Liver (tissue), 3 donors: ENCODE results near the gene RB1.

Experiments used
- EGR1 ChIP-seq, 2 donors: IDR thresholded peaks; 2 replicates each; pipeline ENCODE4 v1.6.1; 2016 to 2018; ENCODE audit warnings: antibody characterized with exemption in 2 of 2, low read depth in 2 of 2
- GABPA ChIP-seq, 2 donors: IDR thresholded peaks in 1 of 2; conservative IDR thresholded peaks in 1 of 2; 2 replicates each; pipeline ENCODE4 v1.6.1; 2016; ENCODE audit warnings: antibody characterized with exemption in 2 of 2, mild to moderate bottlenecking in 1 of 2, moderate library complexity in 1 of 2
- JUND ChIP-seq, 2 donors: IDR thresholded peaks; 2 replicates each; pipeline ENCODE4 v1.6.1; 2016; ENCODE audit warnings: antibody characterized with exemption in 2 of 2
- RAD21 ChIP-seq, 2 donors: IDR thresholded peaks; 2 replicates each; pipeline ENCODE4 v1.6.1; 2016; ENCODE audit warnings: antibody characterized with exemption in 2 of 2, mild to moderate bottlenecking in 2 of 2
- YY1 ChIP-seq: IDR thresholded peaks from 2 replicates; pipeline ENCODE4 v1.6.1; 2016; ENCODE audit warnings: antibody characterized with exemption, mild to moderate bottlenecking
- TF ChIP-seq, protein P1 (sequence below): IDR thresholded peaks from 2 replicates; pipeline ENCODE4 v1.6.1; 2016; ENCODE audit warnings: antibody characterized with exemption, mild to moderate bottlenecking
- TF ChIP-seq, protein P2 (sequence below): fragments of 150-350 bp; IDR thresholded peaks from 2 replicates; pipeline ENCODE4 v1.5.1; 2017; ENCODE audit warnings: improper control_type of control experiment, low read depth, low read length; ENCODE audit not compliant: missing input control
- donor health status: healthy.
- donor health status: healthy.

DNA sequence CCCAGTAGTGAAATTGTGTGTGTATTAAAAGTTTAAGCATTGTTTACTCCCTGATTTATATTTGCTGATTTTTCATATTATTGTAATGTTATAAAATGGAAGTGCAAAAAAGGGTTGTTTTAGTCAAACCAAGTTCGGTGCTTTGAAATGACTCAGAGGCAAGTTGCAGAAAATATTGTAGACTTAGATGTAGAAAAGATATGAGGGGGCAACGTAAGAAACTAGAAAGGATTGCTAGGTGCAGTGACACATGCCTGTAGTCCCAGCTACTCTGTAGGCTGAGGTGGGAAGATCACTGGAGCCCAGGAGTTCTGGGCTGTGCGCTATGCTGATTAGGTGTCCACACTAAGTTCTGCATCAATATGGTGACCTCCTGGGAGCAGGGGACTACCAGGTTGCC is 125.5 kb downstream of the RB1 start:
- TF ChIP-seq, protein P1, sequence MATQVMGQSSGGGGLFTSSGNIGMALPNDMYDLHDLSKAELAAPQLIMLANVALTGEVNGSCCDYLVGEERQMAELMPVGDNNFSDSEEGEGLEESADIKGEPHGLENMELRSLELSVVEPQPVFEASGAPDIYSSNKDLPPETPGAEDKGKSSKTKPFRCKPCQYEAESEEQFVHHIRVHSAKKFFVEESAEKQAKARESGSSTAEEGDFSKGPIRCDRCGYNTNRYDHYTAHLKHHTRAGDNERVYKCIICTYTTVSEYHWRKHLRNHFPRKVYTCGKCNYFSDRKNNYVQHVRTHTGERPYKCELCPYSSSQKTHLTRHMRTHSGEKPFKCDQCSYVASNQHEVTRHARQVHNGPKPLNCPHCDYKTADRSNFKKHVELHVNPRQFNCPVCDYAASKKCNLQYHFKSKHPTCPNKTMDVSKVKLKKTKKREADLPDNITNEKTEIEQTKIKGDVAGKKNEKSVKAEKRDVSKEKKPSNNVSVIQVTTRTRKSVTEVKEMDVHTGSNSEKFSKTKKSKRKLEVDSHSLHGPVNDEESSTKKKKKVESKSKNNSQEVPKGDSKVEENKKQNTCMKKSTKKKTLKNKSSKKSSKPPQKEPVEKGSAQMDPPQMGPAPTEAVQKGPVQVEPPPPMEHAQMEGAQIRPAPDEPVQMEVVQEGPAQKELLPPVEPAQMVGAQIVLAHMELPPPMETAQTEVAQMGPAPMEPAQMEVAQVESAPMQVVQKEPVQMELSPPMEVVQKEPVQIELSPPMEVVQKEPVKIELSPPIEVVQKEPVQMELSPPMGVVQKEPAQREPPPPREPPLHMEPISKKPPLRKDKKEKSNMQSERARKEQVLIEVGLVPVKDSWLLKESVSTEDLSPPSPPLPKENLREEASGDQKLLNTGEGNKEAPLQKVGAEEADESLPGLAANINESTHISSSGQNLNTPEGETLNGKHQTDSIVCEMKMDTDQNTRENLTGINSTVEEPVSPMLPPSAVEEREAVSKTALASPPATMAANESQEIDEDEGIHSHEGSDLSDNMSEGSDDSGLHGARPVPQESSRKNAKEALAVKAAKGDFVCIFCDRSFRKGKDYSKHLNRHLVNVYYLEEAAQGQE, result no peak
- no peak for TF ChIP-seq RAD21 (IDR thresholded peaks at IDR 0.05)
- TF ChIP-seq, protein P2, sequence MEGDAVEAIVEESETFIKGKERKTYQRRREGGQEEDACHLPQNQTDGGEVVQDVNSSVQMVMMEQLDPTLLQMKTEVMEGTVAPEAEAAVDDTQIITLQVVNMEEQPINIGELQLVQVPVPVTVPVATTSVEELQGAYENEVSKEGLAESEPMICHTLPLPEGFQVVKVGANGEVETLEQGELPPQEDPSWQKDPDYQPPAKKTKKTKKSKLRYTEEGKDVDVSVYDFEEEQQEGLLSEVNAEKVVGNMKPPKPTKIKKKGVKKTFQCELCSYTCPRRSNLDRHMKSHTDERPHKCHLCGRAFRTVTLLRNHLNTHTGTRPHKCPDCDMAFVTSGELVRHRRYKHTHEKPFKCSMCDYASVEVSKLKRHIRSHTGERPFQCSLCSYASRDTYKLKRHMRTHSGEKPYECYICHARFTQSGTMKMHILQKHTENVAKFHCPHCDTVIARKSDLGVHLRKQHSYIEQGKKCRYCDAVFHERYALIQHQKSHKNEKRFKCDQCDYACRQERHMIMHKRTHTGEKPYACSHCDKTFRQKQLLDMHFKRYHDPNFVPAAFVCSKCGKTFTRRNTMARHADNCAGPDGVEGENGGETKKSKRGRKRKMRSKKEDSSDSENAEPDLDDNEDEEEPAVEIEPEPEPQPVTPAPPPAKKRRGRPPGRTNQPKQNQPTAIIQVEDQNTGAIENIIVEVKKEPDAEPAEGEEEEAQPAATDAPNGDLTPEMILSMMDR, result no peak
- no peak for TF ChIP-seq YY1
- TF ChIP-seq JUND (IDR thresholded peaks at IDR 0.05), result no peak
- no peak for TF ChIP-seq GABPA (IDR thresholded peaks at IDR 0.05 in 1 of 2, conservative IDR thresholded peaks at IDR 0.05 in 1 of 2)
- TF ChIP-seq EGR1 (IDR thresholded peaks at IDR 0.05; ENCODE audit: low read depth in 2 of 2), result no peak
